ENCODE results near the gene VWA3A. TPM values are rescaled to one million over a fixed set of nuclear protein-coding genes. Genes with fewer than 3 reads are reported as not detected.

VWA3A gene
- total RNA-seq, 1 experiment from 2014 or later = not detected

Other genes starting within 250 kb of the VWA3A start
- gene NPIPB4, start 234.8 kb upstream of the VWA3A start, total RNA-seq (2021; ENCODE audit: unreplicated experiment) = 87.8 TPM
- gene UQCRC2, start 139.2 kb upstream of the VWA3A start, total RNA-seq (2021; ENCODE audit: unreplicated experiment) = 248 TPM
- not detected for gene PDZD9, start 91.4 kb upstream of the VWA3A start, total RNA-seq (2021; ENCODE audit: unreplicated experiment)
- gene MOSMO, start 84.4 kb upstream of the VWA3A start, total RNA-seq (2021; ENCODE audit: unreplicated experiment) = 20.6 TPM
- 0.05 TPM for gene SDR42E2, start 70.0 kb downstream of the VWA3A start, total RNA-seq (2021; ENCODE audit: unreplicated experiment)
- gene EEF2K, start 113.7 kb downstream of the VWA3A start, total RNA-seq (2021; ENCODE audit: unreplicated experiment) = 15.0 TPM
- 45.2 TPM for gene POLR3E, start 204.9 kb downstream of the VWA3A start, total RNA-seq (2021; ENCODE audit: unreplicated experiment)

Data from Panc1 (cell line).